GM15510 (cell line): ENCODE data around the gene EMC10.

ENCODE experiments used
- POLR2A ChIP-seq: IDR thresholded peaks from 3 replicates; pipeline ENCODE4 v1.6.1; 2011; ENCODE audit warnings: borderline replicate concordance; ENCODE audit not compliant: insufficient read length; ENCODE audit errors: extremely low read depth

Gene EMC10

GRCh38 chr19:50476224-50476906, at the start of gene EMC10, which contains the start of gene GARIN5A:
TSS of gene EMC10 (plus strand) at chr19:50476507. CDS start at chr19:50476545, 38 bp downstream.
TSS of gene GARIN5A (minus strand) at chr19:50476848. CDS start at chr19:50476388, 460 bp downstream.
- TF ChIP-seq POLR2A: peak; percentile 98

GRCh38 chr19:50427318-50427925, 48.9 kb upstream of the EMC10 start:
- no peak for TF ChIP-seq POLR2A

- TF ChIP-seq POLR2A: peak; percentile 12
These were observed 48.3 kb upstream of the EMC10 start for GRCh38 chr19:50427997-50428425.

- no peak for TF ChIP-seq POLR2A
These were observed 47.4 kb upstream of the EMC10 start for GRCh38 chr19:50428772-50429463.

GRCh38 chr19:50430888-50431342, 45.4 kb upstream of the EMC10 start:
- TF ChIP-seq POLR2A: no peak

GRCh38 chr19:50431343-50432220, 44.7 kb upstream of the EMC10 start:
- peak; percentile 21 for TF ChIP-seq POLR2A

GRCh38 chr19:50432221-50433028, 43.9 kb upstream of the EMC10 start, which contains the start of gene MYBPC2:
TSS of gene MYBPC2 (plus strand) at chr19:50432892. CDS start at chr19:50432954, 62 bp downstream.
- TF ChIP-seq POLR2A: no peak

- no peak for TF ChIP-seq POLR2A
These were observed 42.8 kb upstream of the EMC10 start for GRCh38 chr19:50433201-50434180.

- TF ChIP-seq POLR2A: no peak
These were observed 41.8 kb upstream of the EMC10 start for GRCh38 chr19:50434525-50434924.

- TF ChIP-seq POLR2A: no peak
These were observed 41.1 kb upstream of the EMC10 start for GRCh38 chr19:50435221-50435620.

- TF ChIP-seq POLR2A: no peak
These were observed 40.7 kb upstream of the EMC10 start for GRCh38 chr19:50435627-50436026.

GRCh38 chr19:50437862-50438449, 38.4 kb upstream of the EMC10 start:
- TF ChIP-seq POLR2A: no peak
